Measurements from ENCODE around the gene RBM4. TPM values are rescaled to one million over a fixed set of nuclear protein-coding genes. Genes with fewer than 3 reads are reported as not detected.

RBM4 gene
- total and polyA plus RNA-seq, 9 of the 15 experiments (the other 6 are each of a cell fraction or from before 2014, with no cell fraction given) = 81.6 to 233 (median 122) TPM

GRCh38 chr11:66694732-66695207, 56.3 kb downstream of the RBM4 start (continued):
- TF ChIP-seq RCOR1 (IDR thresholded peaks at IDR 0.05; ENCODE audit: borderline replicate concordance in 1 of 2, low read depth in 2 of 2, low read length in 2 of 2) (peak in 1 of 2 experiments; percentile 84; a peak in 2 of 4 replicates), ZNF586 (CRISPR knock-in tag; conservative IDR thresholded peaks at IDR 0.05) (no peak), IFI16 (CRISPR knock-in tag; IDR thresholded peaks at IDR 0.05) (no peak), CREM (IDR thresholded peaks at IDR 0.05; ENCODE audit: low read depth) (peak; percentile 60), ZNF76 (CRISPR knock-in tag; IDR thresholded peaks at IDR 0.05; ENCODE audit: borderline replicate concordance) (no peak), GABPA (tag; conservative IDR thresholded peaks at IDR 0.05; ENCODE audit: low read depth) (0 out of 2 replicates have a peak, but pooled peaks have one; percentile 17), TEAD2 (tag; IDR thresholded peaks at IDR 0.05) (0 out of 2 replicates have a peak, but pooled peaks have one; percentile 37), MTA3 (IDR thresholded peaks at IDR 0.05; ENCODE audit: borderline replicate concordance) (no peak), PHF20 (IDR thresholded peaks at IDR 0.05; ENCODE audit: partially characterized antibody) (no peak), HNRNPH1 (optimal IDR thresholded peaks at IDR 0.05; ENCODE audit: low read depth, low read length) (no peak), ZNF830 (CRISPR knock-in tag; IDR thresholded peaks at IDR 0.05) (no peak), CAMTA2 (CRISPR knock-in tag; conservative IDR thresholded peaks at IDR 0.05) (no peak), HNRNPK (IDR thresholded peaks at IDR 0.05; ENCODE audit: low read depth, low read length, poor library complexity, severe bottlenecking) (no peak)
- TF ChIP-seq, protein P1, sequence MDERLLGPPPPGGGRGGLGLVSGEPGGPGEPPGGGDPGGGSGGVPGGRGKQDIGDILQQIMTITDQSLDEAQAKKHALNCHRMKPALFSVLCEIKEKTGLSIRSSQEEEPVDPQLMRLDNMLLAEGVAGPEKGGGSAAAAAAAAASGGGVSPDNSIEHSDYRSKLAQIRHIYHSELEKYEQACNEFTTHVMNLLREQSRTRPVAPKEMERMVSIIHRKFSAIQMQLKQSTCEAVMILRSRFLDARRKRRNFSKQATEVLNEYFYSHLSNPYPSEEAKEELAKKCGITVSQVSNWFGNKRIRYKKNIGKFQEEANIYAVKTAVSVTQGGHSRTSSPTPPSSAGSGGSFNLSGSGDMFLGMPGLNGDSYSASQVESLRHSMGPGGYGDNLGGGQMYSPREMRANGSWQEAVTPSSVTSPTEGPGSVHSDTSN (CRISPR knock-in tag; IDR thresholded peaks at IDR 0.05; ENCODE audit: low read depth) = no peak
- TF ChIP-seq, protein P1 (tag; conservative IDR thresholded peaks at IDR 0.05; ENCODE audit: low read depth) = no peak
- TF ChIP-seq, protein P2, sequence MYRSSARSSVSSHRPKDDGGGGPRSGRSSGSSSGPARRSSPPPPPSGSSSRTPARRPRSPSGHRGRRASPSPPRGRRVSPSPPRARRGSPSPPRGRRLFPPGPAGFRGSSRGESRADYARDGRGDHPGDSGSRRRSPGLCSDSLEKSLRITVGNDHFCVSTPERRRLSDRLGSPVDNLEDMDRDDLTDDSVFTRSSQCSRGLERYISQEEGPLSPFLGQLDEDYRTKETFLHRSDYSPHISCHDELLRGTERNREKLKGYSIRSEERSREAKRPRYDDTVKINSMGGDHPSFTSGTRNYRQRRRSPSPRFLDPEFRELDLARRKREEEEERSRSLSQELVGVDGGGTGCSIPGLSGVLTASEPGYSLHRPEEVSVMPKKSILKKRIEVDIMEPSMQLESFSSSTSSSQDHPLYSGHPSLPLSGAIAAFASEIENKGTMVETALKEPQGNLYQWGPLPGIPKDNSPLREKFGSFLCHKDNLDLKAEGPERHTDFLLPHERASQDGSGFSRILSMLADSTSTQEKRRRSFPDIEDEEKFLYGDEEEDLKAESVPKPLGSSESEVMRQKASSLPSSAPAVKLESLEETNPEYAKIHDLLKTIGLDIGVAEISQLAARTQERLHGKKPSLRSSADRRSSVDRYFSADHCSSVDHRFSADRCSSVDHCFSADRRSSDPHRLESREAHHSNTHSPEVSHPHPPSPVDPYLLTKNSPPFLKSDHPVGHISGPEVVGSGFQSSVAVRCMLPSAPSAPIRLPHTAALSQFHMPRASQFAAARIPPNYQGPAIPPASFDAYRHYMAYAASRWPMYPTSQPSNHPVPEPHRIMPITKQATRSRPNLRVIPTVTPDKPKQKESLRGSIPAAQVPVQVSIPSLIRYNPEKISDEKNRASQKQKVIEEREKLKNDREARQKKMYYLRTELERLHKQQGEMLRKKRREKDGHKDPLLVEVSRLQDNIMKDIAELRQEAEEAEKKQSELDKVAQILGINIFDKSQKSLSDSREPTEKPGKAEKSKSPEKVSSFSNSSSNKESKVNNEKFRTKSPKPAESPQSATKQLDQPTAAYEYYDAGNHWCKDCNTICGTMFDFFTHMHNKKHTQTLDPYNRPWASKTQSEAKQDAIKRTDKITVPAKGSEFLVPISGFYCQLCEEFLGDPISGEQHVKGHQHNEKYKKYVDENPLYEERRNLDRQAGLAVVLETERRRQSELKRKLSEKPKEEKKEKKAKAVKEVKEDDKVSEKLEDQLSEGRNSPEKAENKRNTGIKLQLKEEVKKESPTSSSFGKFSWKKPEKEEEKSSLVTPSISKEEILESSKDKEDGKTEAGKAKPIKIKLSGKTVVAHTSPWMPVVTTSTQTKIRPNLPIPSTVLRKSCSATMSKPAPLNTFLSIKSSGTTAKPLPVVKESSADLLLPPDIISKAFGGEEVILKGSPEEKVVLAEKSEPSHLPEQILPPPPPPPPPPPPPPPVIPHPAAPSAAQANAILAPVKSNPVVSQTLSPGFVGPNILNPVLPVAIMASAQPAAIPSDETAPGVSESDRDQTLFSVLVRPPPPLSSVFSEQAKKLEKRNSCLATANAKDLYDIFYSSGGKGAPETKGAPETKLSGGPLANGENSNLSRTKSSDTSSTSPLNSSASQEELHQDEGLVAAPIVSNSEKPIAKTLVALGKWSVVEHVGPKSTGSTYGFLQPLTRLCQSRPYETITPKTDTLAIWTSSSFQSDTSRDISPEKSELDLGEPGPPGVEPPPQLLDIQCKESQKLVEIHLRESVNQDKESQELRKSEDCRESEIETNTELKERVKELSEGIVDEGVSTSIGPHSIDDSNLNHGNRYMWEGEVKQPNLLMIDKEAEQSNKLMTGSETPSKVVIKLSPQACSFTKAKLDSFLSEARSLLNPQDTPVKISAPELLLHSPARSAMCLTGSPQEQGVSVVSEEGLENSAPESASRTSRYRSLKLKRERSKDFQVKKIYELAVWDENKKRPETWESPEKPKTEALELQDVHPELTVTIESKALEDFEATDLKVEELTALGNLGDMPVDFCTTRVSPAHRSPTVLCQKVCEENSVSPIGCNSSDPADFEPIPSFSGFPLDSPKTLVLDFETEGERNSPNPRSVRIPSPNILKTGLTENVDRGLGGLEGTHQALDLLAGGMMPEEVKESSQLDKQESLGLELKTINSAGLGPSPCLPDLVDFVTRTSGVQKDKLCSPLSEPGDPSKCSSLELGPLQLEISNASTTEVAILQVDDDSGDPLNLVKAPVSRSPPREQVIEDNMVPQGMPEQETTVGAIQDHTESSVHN (IDR thresholded peaks at IDR 0.05; ENCODE audit: borderline replicate concordance in 1 of 2, low read depth in 1 of 2) = no peak
